NCI-H128 (cell line): Measurements from ENCODE around the gene DIO3.
"Not testable (repeated sequence)": the region's sequence is repeated elsewhere in the genome, so short reads cannot be mapped to it uniquely, and the experiment has no call there.

ENCODE experiments used
- DNase-seq: peaks from one replicate; lab custom pipeline; 2025; ENCODE audit not compliant: unreplicated experiment; lab: John Stamatoyannopoulos, UW

The DIO3 gene

DNA sequence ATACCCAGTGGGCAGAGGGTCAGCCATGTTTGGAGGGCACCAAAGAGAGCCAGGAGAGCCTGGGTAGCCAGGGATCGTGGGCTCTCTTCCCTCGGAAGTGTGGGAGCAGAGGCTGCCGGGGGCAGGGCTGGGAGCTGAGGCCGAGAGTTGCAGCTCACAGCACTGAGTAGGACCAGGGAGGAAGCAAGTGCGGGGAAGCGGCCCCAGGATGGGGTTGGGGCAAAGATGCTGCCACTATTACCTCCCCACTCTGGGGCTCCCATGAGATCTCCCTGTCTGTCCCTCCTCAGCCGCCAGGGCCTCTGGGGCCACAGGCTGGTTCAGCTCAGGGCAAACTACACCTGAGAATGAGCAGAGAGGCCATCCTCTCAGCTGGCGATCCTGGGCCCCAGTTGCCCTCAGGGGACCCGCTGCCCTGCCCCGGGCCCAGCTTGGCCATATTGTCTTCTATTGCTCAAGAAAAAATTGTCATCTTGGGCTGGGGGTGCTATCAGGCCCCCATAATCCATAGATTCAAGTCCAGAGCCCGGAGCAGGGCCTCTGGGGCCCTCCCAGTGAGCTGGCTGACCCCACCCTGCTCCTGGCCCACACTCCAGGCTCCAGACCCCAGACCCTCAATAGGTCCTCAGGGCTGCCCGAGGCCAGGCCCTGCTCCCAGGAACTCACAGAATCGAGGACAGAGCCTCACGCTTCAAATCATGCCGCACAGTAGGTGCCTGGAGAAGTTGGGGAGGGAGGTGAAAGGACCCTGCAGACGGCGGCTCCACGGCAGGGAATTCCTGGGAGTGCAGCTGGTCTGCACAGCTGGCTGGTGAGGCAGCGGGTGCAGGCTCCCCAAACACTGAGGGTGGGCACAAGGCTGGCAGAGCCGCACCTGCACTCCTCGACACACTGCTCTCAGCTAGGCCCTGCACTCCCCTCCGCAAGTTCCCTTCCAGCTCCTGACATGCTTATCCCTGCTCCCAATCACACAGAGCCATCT, 20.5 kb upstream of the DIO3 start:
- DNase-seq = no peak

DNA sequence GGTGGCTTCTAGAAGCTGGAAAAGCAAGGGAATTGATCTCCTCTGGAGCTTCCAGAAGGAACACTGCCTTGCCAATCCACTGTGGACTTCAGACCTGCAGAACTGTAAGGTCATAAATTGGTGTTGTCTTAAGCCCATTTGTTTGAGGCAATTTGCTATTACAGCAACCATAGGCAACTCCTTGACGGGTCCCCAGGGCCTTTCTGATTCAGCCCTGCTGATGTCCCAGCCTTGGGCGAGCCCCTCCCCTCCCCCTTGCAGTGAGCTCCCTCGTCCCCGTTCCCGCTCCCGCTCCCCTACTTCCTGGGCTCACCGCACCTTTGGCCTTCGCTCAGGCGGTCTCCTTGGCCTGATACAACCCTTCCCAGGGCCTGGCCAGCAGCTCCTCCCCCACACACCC, 18.9 kb upstream of the DIO3 start:
- no peak for DNase-seq

- no peak for DNase-seq
These were observed 17.5 kb upstream of the DIO3 start for GRCh38 chr14:101543814-101544213.

GRCh38 chr14:101544550-101544949, 16.7 kb upstream of the DIO3 start:
- no peak for DNase-seq

- no peak for DNase-seq
These were observed 14.6 kb upstream of the DIO3 start for GRCh38 chr14:101546706-101547105.

- DNase-seq = no peak
These were observed 14.1 kb upstream of the DIO3 start for GRCh38 chr14:101547107-101547738.

DNA sequence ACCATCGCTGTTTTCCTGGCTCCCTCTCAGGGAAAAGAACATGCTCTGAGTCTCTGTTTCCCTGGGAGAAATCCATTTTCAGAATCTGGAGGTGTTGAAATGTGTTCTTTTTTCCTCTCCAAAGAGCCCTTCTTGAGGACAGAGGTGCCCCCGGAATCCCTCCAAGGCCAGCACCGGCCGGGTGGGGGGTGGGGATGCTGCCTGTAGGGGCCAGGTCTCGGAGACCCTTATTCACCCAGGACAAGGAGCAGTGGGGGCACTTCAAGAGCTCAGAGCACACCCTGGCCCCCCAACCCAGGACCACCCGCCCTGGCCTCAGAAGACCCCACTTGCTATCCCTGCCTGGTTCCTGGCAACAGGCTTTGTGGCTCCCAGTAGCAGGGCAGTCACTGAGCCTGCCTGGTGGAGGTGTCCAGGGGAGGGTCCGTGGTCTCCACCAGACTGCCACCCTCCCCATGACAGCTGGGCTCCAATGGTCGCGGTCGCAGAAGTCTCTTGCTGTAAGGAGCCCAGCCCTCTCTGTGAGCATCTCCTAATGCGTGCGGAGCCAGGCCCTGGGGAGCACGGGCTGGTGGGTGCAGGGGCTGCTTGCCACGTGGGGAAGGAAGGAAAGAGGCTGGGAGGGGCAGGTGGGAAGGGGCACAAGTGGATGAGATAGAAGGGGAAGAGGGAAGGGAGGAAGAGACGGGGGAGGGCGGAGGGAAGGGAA, 13.2 kb upstream of the DIO3 start:
- DNase-seq = no peak

DNA sequence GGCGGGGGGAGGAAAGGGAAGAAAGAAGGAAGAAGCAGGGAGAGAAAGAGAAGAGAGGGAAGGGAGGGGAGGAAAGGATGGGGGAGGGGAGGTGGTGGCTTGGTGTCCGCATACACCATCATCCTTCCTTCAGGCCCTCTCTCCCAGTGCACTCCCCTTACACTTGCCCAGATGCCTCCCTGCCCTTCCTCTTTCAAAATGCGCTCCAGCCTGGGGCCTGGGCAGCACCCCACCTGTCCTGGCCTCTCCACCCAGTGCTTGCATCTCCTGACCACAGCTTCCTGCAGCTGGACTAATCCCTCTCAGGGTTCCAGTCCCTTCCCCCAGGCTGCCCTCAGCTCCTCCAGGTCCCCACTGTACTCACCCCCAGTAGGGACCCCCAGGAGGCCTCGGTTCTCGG, 12.6 kb upstream of the DIO3 start:
- DNase-seq = no peak

DNA sequence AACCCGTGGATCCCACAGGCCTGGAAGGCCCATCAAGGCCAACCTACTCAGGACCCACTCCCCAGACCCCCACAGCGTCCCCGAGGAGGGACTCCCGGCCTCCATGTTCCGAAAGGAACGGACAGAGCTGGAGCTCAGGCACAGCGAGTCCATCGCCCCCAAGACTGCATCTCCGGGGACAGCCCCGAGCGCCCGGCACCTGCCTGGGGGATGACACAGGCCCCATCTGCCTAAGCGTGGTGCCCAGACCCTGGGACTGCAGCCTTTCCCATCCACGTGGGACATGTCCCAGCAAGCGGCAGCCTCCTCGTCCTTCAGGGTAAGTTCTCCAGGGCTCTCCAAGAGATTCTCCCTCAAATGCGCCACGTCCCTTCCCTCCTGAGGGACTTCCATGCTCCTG, 12.1 kb upstream of the DIO3 start:
- no peak for DNase-seq

GRCh38 chr14:101550202-101550912, 10.9 kb upstream of the DIO3 start:
- not testable (repeated sequence) for DNase-seq

GRCh38 chr14:101551729-101552595, 9.3 kb upstream of the DIO3 start:
- no peak for DNase-seq

DNA sequence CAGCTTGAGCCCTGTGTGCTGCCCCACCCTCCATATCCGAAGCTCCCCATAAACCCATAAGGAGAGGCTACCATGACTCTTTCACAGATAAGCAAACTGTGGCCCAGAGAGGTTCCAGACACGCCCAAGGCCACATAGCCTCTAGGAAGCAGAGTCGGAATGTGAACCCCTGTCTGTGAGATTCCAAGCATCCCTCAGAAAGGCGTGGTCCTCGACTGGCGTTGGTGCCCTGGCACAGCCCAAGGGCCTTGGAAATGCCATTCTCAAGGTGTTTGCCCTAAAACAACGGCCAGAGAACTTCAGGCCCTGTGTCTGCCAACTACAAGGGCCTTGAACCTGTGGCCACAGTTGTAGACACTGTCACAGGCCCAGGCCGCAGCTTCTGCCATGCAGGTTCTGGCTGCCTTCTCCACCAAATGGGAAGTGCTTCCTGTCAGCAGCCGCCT, 8.5 kb upstream of the DIO3 start:
- DNase-seq = no peak

GRCh38 chr14:101553393-101553792, 7.9 kb upstream of the DIO3 start:
- DNase-seq = no peak

DNA sequence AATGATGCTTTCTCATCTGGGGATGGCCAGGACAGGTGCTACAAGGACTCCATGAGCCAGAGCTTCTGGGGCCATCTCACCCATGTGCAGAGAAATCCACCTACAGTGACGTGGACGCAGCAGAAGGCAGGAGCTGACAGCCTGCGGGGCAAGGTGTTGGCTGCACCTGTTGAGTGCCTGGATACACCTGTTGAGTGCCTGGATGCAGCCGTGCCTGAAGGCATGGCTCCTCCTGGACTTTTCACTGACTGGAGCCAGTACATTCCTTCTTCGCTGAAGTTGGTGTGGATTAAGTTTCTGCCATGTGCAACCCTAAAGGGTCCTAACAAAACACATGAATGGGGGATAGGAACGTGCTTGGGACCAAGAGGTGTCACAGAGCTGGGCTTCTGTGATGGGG, 7.4 kb upstream of the DIO3 start:
- no peak for DNase-seq

DNA sequence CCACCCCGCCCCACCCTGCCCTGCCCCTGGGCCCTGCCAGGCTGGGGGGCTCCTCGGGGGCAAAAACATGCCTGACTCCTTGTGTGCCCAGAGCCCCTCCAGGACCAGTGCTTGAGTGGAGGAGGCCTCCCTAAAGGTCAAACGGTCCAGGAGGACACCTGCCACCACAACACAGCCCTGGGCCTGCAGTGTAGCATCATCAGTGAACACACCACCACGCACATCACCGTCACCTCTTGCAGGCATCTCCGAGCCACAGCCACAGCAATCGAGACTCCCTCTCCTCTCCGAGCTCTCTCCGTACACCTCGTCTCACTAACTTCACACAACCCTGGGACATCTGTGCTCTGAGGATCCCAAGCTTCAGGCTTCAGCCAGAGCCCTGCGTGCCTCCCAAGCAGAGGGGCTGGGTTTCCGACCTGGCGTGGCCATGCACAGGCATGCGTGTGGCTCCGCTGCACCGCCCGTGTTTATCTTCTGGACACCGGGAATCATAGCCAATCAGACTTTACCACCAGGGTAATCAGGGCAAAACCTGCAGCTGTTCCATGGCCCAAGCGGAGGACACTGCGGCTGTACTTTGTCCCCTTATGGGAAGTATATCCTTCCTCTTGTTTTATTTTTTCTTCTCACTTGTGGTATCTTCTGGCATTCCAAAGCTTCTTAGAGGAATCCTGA, 6.2 kb upstream of the DIO3 start:
- no peak for DNase-seq

DNA sequence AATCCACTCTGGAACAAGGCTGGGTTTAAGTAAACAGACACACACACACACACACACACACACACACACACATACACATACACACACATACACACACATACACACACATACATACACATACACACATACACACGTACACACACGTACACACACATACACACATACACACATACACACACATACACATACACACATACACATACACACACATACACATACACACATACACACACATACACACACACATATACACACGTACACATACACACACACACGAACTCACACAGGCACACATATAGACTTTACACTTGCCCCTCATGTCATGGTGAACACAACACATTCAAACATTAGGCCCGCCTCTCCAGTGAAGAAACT, 5.6 kb upstream of the DIO3 start:
- not testable (repeated sequence) for DNase-seq

- DNase-seq = no peak
These were observed 5.2 kb upstream of the DIO3 start for GRCh38 chr14:101556131-101556530.

DNA sequence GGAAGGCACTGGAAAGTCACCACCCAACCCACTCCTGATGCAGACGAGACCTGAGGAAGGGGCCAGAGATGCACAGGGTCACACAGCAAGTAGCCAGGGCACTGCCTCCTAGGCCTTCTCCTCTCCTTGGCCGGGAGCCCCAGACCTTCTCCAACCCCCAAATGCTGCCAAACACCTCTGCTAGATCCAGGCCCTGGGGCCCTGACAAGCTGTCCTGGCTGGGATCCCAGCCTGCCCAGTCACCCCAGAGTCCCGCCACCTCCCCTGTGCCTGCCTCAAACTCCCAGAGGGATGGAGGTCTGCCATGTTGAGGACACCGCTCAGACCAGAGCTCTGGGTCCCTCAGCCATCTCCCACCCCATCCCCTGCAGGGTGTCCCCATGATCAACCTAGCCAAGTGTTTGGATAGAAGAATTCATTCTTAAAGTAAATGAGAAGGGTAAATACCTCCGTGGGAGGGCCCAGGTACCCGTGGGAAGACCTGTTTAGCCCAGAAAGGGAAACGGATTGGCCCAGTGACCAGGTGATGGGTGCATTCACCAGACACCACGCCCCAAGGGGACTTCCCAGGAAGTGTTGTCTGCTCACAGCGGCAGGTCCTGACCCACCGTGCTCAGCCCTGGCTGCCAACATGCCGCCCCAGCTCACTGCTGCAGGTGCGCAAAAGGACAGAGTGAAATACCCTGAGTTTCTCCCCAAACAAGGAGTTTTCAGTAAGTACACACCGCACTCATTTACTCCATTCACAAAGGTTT, 4.6 kb upstream of the DIO3 start:
- DNase-seq = no peak

- no peak for DNase-seq
These were observed 4.0 kb upstream of the DIO3 start for GRCh38 chr14:101557321-101557695.
